Endothelial cell (in vitro differentiated cells): ENCODE measurements around the gene DIP2C. TPM values are rescaled to one million over a fixed set of nuclear protein-coding genes. Genes with fewer than 3 reads are reported as not detected.

ENCODE experiments used
- DNase-seq: peaks from one replicate; pipeline ENCODE4 v3.0.0; 2021; ENCODE audit warnings: low spot score
- H3K27ac Mint-ChIP-seq: one replicate; pipeline ENCODE4 v1.8.0; 2021; ENCODE audit warnings: mixed read lengths, inconsistent platforms; ENCODE audit not compliant: unreplicated experiment
- H3K27me3 Mint-ChIP-seq: one replicate; pipeline ENCODE4 v1.8.0; 2021; ENCODE audit warnings: mild to moderate bottlenecking, moderate library complexity, mixed read lengths, inconsistent platforms; ENCODE audit not compliant: unreplicated experiment
- H3K36me3 Mint-ChIP-seq: one replicate; pipeline ENCODE4 v1.8.0; 2021; ENCODE audit warnings: mild to moderate bottlenecking, low read depth, mixed read lengths, inconsistent platforms; ENCODE audit not compliant: unreplicated experiment
- H3K4me1 Mint-ChIP-seq: one replicate; pipeline ENCODE4 v1.8.0; 2021; ENCODE audit warnings: mild to moderate bottlenecking, mixed read lengths, inconsistent platforms; ENCODE audit not compliant: unreplicated experiment
- H3K4me3 Mint-ChIP-seq: one replicate; pipeline ENCODE4 v1.8.0; 2021; ENCODE audit warnings: mild to moderate bottlenecking, mixed read lengths, inconsistent platforms; ENCODE audit not compliant: unreplicated experiment
- H3K9me3 Mint-ChIP-seq: one replicate; pipeline ENCODE4 v1.8.0; 2021; ENCODE audit warnings: mixed read lengths, inconsistent platforms; ENCODE audit not compliant: unreplicated experiment
- CTCF ChIP-seq: fragments of 200-600 bp; sonication (generic); IDR thresholded peaks from one replicate; pipeline ENCODE4 v1.5.0; 2021; ENCODE audit warnings: antibody characterized with exemption; ENCODE audit not compliant: unreplicated experiment
- total RNA-seq: library from RNA; stranded (reverse); fragmentation: NEBNext Ultra II Directional; extraction: Animal tissue kit (Norgen Biotek cat#: 25700); gene quantifications from one replicate; pipeline ENCODE4 v1.2.1, GENCODE V29; 2021; ENCODE audit not compliant: unreplicated experiment

The DIP2C gene
- total RNA-seq, 1 donor from 2014 or later: 13.1 TPM

- Mint-ChIP-seq H3K27ac (no peak overlapping the region), H3K4me1 (peaks cover 25% of the 10 kb centered on the region), H3K4me3 (no peak overlapping the region), H3K36me3 (no peaks in the 10 kb centered on the region), H3K27me3 (peaks cover 2% of the 10 kb centered on the region), H3K9me3 (no peaks in the 10 kb centered on the region)
- TF ChIP-seq CTCF: no peak
- no peak for DNase-seq
Observed at GRCh38 chr10:550665-551372, 138.6 kb downstream of the DIP2C start.

- no peak for TF ChIP-seq CTCF
- Mint-ChIP-seq H3K27ac (no peak overlapping the region), H3K27me3 (peaks cover 2% of the 10 kb centered on the region), H3K4me3 (no peak overlapping the region), H3K4me1 (peaks cover 17% of the 10 kb centered on the region), H3K9me3 (no peaks in the 10 kb centered on the region), H3K36me3 (no peaks in the 10 kb centered on the region)
- DNase-seq: no peak
Observed at GRCh38 chr10:549391-549790, 140.1 kb downstream of the DIP2C start.

GRCh38 chr10:548238-548901 lies 141.1 kb downstream of the DIP2C start:
- DNase-seq: no peak
- H3K9me3 Mint-ChIP-seq: no peaks in the 10 kb centered on the region
- no peak overlapping the region for H3K4me3 Mint-ChIP-seq
- no peaks in the 10 kb centered on the region for H3K36me3 Mint-ChIP-seq
- H3K4me1 Mint-ChIP-seq: peaks cover 17% of the 10 kb centered on the region
- peaks cover 2% of the 10 kb centered on the region for H3K27me3 Mint-ChIP-seq
- no peak for TF ChIP-seq CTCF
- no peak overlapping the region for H3K27ac Mint-ChIP-seq

GRCh38 chr10:547591-548081 lies 141.8 kb downstream of the DIP2C start:
- no peak for TF ChIP-seq CTCF
- Mint-ChIP-seq H3K4me3 (no peak overlapping the region), H3K27ac (no peak overlapping the region), H3K9me3 (no peaks in the 10 kb centered on the region), H3K4me1 (peaks cover 17% of the 10 kb centered on the region), H3K36me3 (no peaks in the 10 kb centered on the region), H3K27me3 (peaks cover 2% of the 10 kb centered on the region)
- no peak for DNase-seq

- Mint-ChIP-seq H3K4me1 (peaks cover 17% of the 10 kb centered on the region), H3K4me3 (no peak overlapping the region), H3K36me3 (no peaks in the 10 kb centered on the region), H3K27ac (no peak overlapping the region), H3K9me3 (no peaks in the 10 kb centered on the region), H3K27me3 (peaks cover 2% of the 10 kb centered on the region)
- peak; percentile 19 for DNase-seq
- no peak for TF ChIP-seq CTCF
Observed at GRCh38 chr10:546971-547590, 142.4 kb downstream of the DIP2C start.
